ENCODE data around the gene EHD3. TPM values are rescaled to one million over a fixed set of nuclear protein-coding genes. Genes with fewer than 3 reads are reported as not detected.

Gene EHD3
- total RNA-seq, 2 experiments from 2014 or later: 0.05 to 0.21 TPM

DNA sequence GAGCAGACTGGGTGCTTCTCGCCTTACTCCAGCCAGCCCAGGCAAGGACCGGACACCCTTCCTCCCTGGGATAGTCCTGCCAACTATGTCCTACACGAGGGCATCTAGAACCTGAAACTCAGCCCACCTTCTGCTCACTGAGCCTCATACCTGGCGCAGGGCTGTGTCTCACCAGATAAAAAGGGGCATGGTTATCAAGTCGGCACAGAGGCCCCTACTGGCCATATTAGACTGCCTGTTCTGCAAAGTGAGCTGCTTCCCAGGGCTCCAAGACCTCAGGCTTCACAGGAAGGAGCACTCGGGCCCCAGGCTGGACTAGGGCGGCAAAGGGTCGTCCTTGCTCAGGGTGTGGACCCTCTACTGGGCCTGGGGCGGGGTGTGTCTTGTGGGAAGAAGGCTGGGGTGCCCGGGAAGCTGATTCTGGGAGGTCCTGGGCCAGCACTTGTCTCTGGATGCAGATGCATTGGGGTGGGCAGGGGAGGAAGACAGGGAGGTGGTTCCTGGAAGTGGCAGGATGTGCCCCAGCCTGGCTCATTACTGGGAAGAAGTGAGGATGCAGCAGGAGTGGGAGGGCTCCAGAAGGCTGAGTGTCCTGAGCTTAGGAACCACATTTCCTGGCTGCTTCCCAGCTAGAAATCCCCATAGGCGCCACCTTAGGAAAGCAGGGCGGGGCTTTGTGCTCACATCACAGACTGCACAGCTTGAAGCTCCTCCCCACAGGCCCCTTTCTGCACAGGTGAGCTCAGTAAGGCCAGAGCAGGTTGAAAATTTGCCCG, 19.6 kb downstream of the EHD3 start:
- no peak for ATAC-seq
- ChIA-PET POLR2A (interaction anchor here (0.6 kb wide), 1 partner anchor 51 kb away, joined by 3 read pairs; no protein-coding TSS in a partner anchor), CTCF (no interaction called here)
- no peaks in the 10 kb centered on the region for H3K27me3 Mint-ChIP-seq (ENCODE audit: low read depth)
- peaks cover 2% of the 10 kb centered on the region for H3K4me1 Mint-ChIP-seq (ENCODE audit: low read depth)
- DNase-seq: no peak
- no peak overlapping the region for H3K4me3 Mint-ChIP-seq
- H3K9me3 Mint-ChIP-seq (ENCODE audit: insufficient read depth): no peaks in the 10 kb centered on the region
- no peaks in the 10 kb centered on the region for H3K36me3 Mint-ChIP-seq (ENCODE audit: low read depth)
- peak overlapping the region; percentile 12 for H3K27ac Mint-ChIP-seq

DNA sequence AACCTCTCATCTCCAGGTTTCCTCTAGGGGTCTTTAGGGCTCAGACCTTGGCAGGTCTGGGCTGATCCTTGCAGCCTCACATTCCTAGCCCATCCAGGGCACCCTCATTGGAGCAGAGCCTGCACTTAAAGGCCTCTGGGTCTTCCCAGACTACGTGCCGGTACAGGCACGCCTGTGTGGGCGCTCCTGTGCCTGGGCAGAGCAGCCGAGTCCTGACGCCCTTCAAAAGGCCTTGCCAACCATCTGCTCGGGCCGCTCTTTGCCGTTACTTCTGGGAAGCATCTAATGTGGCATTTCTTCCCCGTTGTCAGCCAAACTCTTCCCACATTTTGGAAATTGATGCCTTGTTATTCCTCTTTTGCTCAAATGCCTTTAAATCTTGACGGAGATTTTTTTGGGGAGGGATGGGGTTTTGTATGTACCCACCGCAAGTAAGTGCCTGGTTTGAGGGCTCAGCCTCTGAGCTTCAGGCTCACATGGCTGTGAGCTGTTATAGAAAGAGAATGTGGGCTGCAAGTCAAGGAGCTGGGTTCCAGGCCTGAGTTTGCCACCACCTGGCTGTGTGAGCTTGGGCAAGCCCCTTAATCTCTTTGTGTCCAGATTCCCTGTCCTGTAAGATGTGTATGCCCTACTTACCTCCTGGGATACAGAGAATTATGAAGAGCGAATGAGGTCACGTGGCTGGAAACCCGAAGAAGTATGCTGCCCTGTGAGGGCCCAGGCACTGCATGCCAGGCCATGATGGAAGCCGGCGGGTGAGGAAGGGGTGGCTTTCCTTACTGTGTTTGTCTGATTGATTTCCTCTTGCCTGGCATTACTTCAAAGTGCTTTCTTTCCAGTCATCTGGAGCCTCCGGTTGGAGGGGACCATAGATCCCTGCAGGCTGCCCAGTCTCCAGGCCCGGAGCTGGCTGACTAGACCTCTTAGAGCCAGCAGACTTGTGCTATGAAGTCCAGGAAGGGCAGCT, 20.6 kb downstream of the EHD3 start:
- ChIA-PET CTCF (no interaction called here), POLR2A (no interaction called here)
- ATAC-seq (no peak), DNase-seq (no peak)
- Mint-ChIP-seq H3K9me3 (ENCODE audit: insufficient read depth) (no peaks in the 10 kb centered on the region), H3K27ac (no peak overlapping the region), H3K27me3 (ENCODE audit: low read depth) (no peaks in the 10 kb centered on the region), H3K4me1 (ENCODE audit: low read depth) (peaks cover 2% of the 10 kb centered on the region), H3K4me3 (no peak overlapping the region), H3K36me3 (ENCODE audit: low read depth) (no peaks in the 10 kb centered on the region)

DNA sequence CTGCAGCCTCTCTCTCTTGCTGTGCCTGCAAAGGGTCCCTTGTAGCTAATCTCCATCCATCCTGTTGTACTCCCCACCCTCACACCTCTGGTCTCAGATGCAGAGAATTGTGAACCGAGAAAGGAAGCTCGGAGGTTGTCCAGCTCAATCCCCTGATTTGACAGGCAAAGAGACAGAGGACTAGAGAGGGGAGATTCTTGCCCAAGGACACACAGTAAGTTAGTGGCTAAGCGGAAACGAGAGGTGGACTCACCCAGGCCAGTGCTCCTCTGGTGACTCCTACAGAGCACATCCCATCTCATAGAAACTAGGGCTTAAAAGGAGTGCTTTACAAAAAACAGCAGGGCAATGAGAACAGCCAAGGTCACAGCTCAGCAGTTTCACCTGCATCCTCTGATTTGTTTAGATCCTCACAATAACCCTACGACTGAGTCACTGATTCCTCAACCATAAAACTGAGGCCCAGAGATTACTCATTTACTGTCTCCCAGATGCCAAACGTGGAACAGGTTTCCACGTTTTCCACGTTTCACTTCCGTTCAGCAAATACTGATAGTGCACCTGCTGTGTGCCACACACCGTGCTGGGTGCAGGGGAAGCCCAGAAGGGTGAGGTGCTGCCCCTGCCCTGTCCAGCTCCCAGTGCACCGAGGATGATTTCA, 22.1 kb downstream of the EHD3 start:
- no peaks in the 10 kb centered on the region for H3K36me3 Mint-ChIP-seq (ENCODE audit: low read depth)
- H3K4me3 Mint-ChIP-seq: no peak overlapping the region
- DNase-seq (no peak), ATAC-seq (no peak)
- CTCF ChIA-PET: no interaction called here
- POLR2A ChIA-PET: interaction anchor here (0.6 kb wide), 1 partner anchor 798 kb away, joined by 3 read pairs; no protein-coding TSS in a partner anchor
- H3K27ac Mint-ChIP-seq: no peak overlapping the region
- no peaks in the 10 kb centered on the region for H3K27me3 Mint-ChIP-seq (ENCODE audit: low read depth)
- H3K4me1 Mint-ChIP-seq (ENCODE audit: low read depth): peaks cover 2% of the 10 kb centered on the region
- H3K9me3 Mint-ChIP-seq (ENCODE audit: insufficient read depth): no peaks in the 10 kb centered on the region

DNA sequence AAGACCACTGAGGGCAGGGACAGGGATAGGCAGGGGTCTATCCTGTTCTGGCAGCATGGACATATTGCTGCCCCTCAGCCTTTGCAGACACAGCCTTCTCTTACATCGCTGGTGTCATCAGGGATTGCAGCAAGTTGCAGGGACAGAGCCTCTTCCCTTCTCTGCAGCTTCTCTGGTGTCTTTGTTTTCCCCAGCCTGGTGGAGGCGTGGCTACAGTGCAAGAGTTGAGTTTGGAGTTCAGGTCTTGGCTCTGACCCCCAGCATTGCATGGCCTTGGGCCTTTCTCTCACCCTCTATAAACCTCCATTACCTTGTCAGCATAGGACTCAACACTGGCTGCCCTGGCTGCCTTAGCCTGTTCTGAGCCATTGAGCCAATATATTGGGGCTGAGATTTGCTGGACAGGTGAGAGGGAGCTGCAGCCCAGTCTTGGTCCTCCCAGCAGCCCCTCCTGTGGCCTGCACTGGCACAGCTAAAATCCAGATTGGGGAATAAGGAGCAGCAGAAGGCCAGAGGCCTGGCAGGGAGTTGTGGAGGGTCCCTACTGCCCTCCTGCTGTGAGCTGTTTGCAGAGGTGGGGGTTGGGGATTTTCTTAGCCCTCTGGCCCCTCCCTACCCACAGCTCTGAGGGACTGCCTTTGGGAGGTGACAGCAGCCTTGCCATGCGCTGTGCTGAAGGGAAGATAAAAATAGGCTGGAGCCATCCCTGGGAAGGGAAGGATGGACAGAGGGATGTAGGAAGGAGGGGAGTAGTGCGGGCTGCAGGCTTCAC, 22.8 kb downstream of the EHD3 start:
- ATAC-seq: no peak
- no peak overlapping the region for H3K27ac Mint-ChIP-seq
- POLR2A ChIA-PET: no interaction called here
- CTCF ChIA-PET: no interaction called here
- no peak overlapping the region for H3K4me3 Mint-ChIP-seq
- H3K4me1 Mint-ChIP-seq (ENCODE audit: low read depth): peaks cover 2% of the 10 kb centered on the region
- H3K9me3 Mint-ChIP-seq (ENCODE audit: insufficient read depth): no peaks in the 10 kb centered on the region
- no peaks in the 10 kb centered on the region for H3K36me3 Mint-ChIP-seq (ENCODE audit: low read depth)
- no peaks in the 10 kb centered on the region for H3K27me3 Mint-ChIP-seq (ENCODE audit: low read depth)
- DNase-seq: no peak

DNA sequence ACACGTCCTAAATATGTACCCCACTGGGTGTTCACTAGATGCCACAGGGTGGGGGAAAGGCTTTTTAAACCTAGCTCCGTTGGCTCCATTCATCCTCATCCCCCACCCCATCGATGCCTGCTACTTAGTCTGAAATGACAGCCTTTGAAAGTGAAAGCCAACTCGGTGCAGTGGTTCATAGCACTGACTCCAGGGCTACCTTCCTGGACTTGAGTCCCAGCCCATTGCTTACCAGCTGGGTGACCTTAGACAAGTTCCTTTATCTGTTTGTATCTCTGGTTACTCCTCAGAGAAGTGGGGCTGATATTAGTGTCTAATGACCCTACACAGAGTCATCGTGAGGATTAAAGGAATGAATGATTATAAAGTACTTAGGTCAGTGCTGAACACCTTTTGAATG, 24.4 kb downstream of the EHD3 start:
- Mint-ChIP-seq H3K36me3 (ENCODE audit: low read depth) (no peaks in the 10 kb centered on the region), H3K9me3 (ENCODE audit: insufficient read depth) (no peaks in the 10 kb centered on the region), H3K4me1 (ENCODE audit: low read depth) (peaks cover 2% of the 10 kb centered on the region), H3K4me3 (no peak overlapping the region), H3K27me3 (ENCODE audit: low read depth) (no peaks in the 10 kb centered on the region), H3K27ac (no peak overlapping the region)
- ChIA-PET CTCF (no interaction called here), POLR2A (no interaction called here)
- DNase-seq: no peak
- ATAC-seq: no peak

DNA sequence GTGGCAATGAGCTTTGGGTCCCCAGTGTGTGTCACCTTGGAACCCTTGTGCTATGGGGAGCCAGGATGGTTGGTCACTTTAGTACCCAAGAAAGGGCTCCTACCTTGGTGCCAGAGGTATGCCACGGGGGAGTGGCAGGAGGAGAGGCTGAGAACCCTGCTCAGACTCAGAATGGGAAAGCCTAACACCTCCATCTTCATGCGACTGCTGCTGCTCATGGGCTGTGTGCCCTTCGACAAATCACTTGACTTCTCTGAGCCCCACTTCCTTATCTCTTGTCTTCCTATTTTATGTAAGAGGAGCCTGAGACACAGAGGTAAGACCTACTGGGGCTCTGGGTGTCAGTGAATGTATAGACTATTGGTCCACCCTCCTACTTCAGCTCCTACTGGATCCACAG, 25.1 kb downstream of the EHD3 start:
- ATAC-seq: no peak
- Mint-ChIP-seq H3K27ac (no peak overlapping the region), H3K27me3 (ENCODE audit: low read depth) (no peaks in the 10 kb centered on the region), H3K9me3 (ENCODE audit: insufficient read depth) (no peaks in the 10 kb centered on the region), H3K36me3 (ENCODE audit: low read depth) (no peaks in the 10 kb centered on the region), H3K4me1 (ENCODE audit: low read depth) (no peaks in the 10 kb centered on the region), H3K4me3 (no peak overlapping the region)
- ChIA-PET CTCF (no interaction called here), POLR2A (no interaction called here)
- DNase-seq: no peak

DNA sequence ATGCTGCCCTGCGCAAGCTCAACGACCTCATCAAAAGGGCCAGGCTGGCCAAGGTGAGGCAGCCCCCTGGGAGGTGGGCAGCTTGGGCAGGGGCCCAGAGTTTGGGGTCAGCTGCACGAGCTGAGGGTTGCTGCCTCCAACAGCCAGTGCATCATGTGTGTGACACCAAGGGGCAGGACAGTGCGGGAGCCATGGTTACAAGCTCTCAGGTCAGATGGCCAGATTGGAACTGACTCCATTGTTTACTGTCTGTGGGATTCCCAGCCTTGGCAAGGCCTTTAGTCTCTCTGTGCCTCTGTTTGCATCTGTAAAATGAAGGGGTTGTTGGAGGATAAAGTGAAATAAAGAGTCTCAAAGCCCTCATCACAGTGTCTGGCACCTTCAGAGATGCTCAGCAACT, 26.9 kb downstream of the EHD3 start:
- no peaks in the 10 kb centered on the region for H3K4me1 Mint-ChIP-seq (ENCODE audit: low read depth)
- CTCF ChIA-PET: interaction anchor here (0.8 kb wide), 1 partner anchor 1096 kb away, joined by 4 read pairs; no protein-coding TSS in a partner anchor
- ATAC-seq: no peak
- no peaks in the 10 kb centered on the region for H3K36me3 Mint-ChIP-seq (ENCODE audit: low read depth)
- no peaks in the 10 kb centered on the region for H3K9me3 Mint-ChIP-seq (ENCODE audit: insufficient read depth)
- no peak for DNase-seq
- no peaks in the 10 kb centered on the region for H3K27me3 Mint-ChIP-seq (ENCODE audit: low read depth)
- no peak overlapping the region for H3K4me3 Mint-ChIP-seq
- H3K27ac Mint-ChIP-seq: no peak overlapping the region
- POLR2A ChIA-PET: no interaction called here

DNA sequence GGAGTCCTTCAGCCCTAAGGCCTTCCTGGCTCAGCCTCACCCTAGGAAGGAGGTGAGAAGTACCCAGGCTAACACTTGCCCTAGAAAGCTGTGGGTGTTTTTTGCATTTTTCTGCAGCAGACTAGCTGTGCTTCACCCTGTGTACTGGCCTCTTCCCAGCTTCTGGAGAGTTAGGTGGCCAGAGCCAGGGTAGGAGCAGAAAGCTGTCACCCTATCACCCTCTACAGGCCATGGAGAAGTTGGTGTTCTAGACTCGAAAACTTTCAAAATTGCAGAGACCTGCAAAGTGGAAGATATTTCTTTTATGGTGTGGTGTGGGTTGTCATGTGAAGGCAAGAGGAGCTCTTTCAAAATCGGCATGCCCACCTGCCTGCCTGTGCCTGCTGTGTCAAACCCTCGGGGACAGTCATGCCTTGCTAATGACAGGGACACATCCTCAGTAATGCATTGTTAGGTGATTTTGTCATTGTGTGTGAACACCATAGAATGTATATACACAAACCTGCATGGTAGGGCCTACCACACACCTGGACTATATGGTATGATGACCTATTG, 29.8 kb downstream of the EHD3 start:
- Mint-ChIP-seq H3K27me3 (ENCODE audit: low read depth) (no peaks in the 10 kb centered on the region), H3K4me1 (ENCODE audit: low read depth) (no peaks in the 10 kb centered on the region), H3K4me3 (no peak overlapping the region), H3K36me3 (ENCODE audit: low read depth) (no peaks in the 10 kb centered on the region), H3K27ac (no peak overlapping the region), H3K9me3 (ENCODE audit: insufficient read depth) (no peaks in the 10 kb centered on the region)
- ChIA-PET POLR2A (no interaction called here), CTCF (no interaction called here)
- DNase-seq: no peak
- ATAC-seq: no peak

DNA sequence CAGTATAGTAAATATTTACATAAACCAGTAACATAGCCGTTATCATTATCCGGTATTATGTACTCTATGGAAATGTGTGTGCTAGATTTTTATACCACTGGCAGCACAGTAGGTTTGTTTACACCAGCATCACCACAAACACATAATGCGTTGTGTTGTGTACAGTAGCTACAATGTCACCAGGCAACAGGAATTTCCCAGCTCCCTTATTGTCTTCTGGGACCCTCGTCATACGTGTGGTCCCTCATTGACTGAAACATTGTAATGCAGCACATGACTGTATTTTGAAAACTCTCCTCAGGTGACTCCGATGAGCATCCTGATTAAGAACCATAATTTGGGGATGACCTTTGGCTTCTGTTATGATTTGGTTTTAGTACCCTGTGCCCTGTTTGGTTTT, 31.3 kb downstream of the EHD3 start:
- Mint-ChIP-seq H3K36me3 (ENCODE audit: low read depth) (no peaks in the 10 kb centered on the region), H3K27me3 (ENCODE audit: low read depth) (no peaks in the 10 kb centered on the region), H3K4me3 (no peak overlapping the region), H3K9me3 (ENCODE audit: insufficient read depth) (no peaks in the 10 kb centered on the region), H3K4me1 (ENCODE audit: low read depth) (no peaks in the 10 kb centered on the region), H3K27ac (no peak overlapping the region)
- POLR2A ChIA-PET: no interaction called here
- CTCF ChIA-PET: no interaction called here
- ATAC-seq: no peak
- no peak for DNase-seq

DNA sequence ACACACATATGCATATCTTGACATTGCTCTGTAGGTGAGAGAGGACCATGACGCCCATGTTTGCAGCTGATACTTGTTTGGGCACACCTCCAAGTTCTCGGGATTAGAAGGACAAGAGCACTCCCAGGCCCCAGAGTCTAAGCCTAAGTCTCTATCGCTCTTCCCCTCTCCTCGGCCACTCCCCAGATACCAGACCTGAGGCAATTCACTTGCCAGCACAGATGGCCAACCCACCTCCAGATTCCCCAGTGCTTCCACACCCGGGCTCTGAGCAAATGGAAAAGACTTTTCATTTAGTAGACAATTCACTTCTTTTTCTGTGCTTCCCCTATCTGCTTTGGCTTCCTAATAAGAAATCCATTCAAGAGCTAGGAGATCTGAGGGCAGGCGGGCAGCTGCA, 32.9 kb downstream of the EHD3 start:
- H3K27me3 Mint-ChIP-seq (ENCODE audit: low read depth): no peaks in the 10 kb centered on the region
- H3K36me3 Mint-ChIP-seq (ENCODE audit: low read depth): no peaks in the 10 kb centered on the region
- H3K9me3 Mint-ChIP-seq (ENCODE audit: insufficient read depth): no peaks in the 10 kb centered on the region
- ChIA-PET CTCF (no interaction called here), POLR2A (interaction anchor here (0.6 kb wide), 1 partner anchor 1908 kb away, joined by 3 read pairs; no protein-coding TSS in a partner anchor)
- DNase-seq (no peak), ATAC-seq (no peak)
- no peak overlapping the region for H3K27ac Mint-ChIP-seq
- H3K4me3 Mint-ChIP-seq: no peak overlapping the region
- H3K4me1 Mint-ChIP-seq (ENCODE audit: low read depth): no peaks in the 10 kb centered on the region

DNA sequence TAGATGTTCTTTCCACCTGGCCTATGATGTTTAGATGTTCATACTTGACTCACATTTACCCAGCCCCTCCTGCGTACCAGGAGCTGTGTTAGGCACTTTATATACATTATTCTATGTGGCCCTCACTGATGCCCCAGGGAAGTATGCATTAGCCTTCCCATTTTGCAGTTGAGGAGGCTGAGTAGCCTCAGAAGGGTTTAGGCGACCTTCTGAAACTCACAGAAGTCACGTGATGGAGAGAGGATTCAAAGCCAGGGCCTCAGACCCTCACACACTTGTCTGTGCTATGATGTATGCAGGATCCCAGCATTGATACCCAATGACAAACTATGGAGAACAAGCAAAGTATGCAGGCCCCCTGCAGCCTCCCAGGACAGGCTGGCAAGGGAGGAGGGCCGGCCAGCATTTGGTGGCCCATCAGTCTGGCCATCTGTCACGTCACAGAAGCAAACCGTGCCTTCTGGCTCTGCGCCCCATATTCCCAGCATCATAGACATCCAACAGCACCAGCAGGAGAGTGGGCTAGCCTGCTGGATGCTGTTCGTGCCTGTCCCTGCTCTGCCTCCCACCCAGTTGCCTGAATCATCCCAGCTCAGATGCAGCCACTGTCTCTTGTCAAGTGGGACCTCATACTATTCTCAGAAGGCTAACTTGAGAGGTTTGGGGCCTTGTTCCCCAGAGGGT, 33.6 kb downstream of the EHD3 start:
- DNase-seq (no peak), ATAC-seq (no peak)
- Mint-ChIP-seq H3K9me3 (ENCODE audit: insufficient read depth) (no peaks in the 10 kb centered on the region), H3K4me3 (no peak overlapping the region), H3K27me3 (ENCODE audit: low read depth) (no peaks in the 10 kb centered on the region), H3K36me3 (ENCODE audit: low read depth) (no peaks in the 10 kb centered on the region), H3K4me1 (ENCODE audit: low read depth) (no peaks in the 10 kb centered on the region), H3K27ac (no peak overlapping the region)
- ChIA-PET CTCF (no interaction called here), POLR2A (no interaction called here)

All from activated CD8-positive, alpha-beta T cell treated with anti-CD3 and anti-CD28 coated beads, Interleukin-2, amount 10 ng/mL, durations not matched to agents 7 days and 5 days (primary cell).